ENCODE results near the gene CNTNAP1.
A peak's percentile ranks its signal among the peaks of the same experiment; 100 is the strongest.

CNTNAP1 gene

DNA sequence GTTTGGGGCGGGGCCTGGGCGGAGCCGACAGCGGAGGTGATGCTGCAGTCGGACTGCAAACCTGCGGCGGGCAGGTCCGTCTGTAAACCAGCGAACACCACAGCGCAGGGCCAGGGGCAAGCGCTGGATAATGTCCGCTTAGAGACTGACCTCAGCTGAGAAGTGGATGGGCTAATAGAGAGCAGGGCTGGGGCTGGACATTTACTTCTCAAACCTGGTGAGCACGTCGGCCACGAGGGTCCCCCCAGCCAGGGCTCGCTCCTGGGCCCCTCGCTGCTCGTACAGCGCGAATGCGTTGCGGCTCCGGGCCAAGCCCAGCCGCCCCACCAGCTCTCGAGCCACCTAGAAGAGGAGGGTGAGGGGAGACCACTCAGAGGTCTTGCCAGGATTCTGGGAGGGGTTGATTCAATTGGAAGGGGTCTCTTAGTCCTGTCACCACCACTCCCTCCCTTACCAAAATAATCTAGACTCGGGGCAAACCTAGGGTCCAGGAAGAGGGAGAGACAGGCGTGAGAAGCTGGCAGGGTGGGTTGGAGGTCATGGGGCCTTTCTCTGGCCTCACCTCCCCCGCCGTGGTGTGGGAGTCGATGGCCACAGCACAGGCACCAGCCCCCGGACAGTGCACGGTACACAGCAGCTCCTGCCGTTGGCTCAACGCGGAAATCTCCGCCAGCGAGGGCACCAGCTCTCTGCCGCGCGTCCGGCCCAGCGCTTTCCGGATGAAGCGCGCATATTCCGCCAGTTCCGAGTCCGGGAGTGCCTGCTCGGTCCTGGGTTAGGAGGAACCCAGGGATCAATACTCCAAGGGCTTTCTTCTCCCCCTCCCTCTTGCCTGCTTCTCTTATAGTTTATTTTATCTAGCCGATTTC, 11.3 kb upstream of the CNTNAP1 start:
- DNase-seq: no peak

DNA sequence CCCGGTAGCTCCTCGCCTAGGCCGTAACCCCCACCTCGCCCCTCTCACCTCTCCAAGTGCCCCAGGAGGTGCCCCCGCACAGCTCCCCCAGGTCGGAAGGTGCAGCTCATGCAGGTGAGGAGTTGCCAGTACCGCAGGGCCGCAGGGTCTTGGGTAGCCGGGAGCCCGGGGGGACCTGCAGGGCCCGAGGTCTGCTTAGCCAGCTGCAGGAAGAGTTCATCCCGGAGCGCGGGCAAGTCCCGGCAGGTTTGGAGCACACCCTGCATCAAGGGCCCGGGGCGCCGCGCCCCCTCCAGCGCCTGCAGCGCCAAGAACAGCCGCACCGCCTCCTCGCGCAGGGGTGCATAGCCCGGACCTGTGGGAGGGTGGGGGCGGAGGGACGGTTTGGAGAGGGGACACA, 10.3 kb upstream of the CNTNAP1 start:
- DNase-seq: no peak

DNA sequence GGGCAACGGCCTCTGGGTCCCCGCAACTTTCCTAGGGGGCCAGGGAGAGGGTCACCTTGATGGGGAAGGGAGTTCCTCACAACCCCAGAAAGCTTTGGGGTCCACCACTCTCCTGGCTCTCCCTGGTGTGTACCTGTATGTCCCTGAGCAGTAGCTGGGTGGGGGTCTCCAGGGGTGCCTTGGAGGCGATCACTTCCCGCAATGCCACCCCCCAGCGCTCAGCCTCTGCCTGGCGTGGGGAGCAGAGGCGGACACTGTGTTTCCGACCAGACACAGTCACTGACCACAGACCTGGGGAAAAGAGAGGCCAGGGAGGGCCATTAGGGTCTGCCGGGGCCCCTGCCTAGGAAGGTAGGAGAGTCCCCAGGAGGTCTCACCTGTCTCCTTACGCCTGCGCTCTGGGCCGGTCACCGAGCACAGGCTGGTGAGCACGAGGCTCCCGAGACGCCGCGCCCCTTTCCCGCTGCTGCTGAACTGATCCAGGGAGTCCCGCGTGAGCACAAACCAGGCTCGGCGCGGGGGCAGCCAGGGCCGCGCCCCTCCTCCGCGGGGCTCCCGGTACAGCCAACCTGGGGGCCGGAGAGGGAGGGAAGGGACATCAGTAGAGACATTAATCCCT, 9.0 kb upstream of the CNTNAP1 start:
- no peak for DNase-seq

- peak in 1 of 2 donors; percentile 45 for DNase-seq
Observed at GRCh38 chr17:42673885-42674754, 8.2 kb upstream of the CNTNAP1 start.

- no peak for DNase-seq
Observed at GRCh38 chr17:42674755-42675347, 7.5 kb upstream of the CNTNAP1 start.

DNA sequence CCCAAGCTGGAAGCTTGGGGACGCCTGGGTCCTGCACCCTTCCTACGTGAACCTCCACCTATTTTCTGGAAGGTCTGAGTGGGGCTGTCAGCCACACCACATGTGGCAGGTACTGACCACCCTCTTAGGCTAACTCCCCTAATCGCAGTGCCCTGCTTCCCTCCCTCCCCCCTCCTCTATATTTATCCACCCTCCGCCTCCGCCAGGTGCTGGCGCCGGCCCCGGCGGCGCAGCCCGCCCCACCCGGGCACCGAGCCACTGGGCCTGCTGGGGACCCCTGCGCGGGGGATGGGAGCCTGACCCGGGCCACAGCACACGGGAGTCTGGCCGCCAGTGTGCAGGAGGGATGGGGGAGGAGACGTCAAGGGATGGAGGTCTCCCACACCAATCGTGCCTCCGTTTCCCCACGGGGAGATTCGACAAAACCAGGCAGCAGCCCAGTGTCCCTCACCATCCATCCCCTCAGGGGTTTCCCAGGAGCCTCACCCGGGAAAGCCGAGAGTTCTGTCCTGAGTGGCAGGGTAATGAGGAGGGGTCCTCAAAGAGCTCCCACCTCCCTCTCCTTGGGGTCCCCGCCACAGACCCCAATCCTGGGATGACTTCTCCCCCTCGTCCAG, 6.9 kb upstream of the CNTNAP1 start:
- no peak for DNase-seq

- no peak for DNase-seq
Observed at GRCh38 chr17:42675965-42676423, 6.3 kb upstream of the CNTNAP1 start.

DNA sequence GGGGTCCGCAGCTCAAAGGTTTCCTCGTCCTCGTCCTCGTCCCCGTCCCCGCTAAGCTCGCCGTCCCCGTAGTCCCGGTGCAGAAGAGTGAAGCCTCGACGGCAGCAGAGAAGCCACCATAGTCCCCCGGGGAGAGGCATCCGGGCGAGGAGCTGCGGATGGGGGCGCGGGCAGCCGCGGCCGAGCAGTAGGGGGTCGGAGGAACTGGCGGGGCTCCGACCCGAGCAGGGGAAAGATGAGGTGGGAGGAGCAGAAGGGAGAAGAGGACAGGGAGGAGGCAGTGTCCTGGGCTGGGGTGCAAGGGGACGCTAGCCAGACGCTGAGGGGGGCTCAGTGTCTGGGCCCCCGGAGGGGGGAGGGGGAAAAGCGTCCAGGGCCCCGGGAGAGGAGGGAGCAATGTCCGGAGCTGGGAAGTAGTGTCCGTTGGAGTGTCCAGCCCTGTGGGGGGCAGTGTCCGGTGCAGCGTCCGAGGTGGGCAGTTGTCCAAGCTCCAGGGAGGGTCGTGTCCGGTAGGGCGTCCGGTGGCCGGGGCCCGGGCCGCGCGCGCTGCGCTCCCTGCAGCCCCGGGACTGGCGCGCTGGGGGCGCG, 5.8 kb upstream of the CNTNAP1 start, which contains the start of gene PLEKHH3:
Gene PLEKHH3, minus strand, starts transcription at position 571 of the 588 bp plus-strand sequence. Its CDS starts 431 bp downstream, at position 140.
- no peak for DNase-seq

DNA sequence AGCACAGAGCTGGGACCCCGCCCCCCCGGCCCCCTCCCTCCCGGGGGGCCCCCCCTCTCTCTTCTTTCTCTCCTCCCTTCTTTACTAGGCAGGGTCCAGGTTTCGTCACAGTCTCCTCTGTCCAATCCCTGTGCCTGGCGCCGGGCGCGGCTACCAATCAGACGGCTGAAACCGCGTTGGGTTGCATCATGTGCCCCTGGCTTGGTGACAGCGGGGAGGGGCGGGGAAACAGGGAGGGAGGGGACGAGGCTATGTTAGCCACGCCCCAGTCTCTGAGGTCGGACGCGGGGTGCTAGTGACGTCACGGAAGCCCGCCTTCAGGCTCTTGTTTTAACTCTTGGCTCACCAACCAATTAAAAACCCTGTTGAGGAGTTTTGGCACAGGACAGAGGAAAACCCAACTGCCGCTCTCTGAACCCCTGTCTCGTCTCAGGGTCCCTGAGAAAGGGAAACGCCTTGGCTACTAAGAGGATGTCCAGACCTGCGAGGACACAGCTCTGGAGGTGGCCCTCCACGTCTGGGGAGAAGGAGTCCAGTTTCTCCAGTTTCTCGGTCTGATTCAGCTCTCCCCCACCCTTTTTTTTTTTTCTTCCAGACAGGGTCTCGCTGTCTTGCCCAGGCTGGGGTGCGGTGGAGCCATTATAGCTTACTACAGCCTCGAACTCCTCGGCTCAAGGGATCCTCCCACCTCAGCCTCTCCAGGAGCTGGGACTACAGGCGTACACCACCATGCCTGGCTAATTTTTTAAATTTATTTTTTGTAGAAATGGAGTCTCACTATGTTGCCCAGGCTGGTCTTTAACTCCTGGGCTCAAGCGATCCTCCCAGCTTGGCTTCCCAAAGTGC, 5.1 kb upstream of the CNTNAP1 start:
- DNase-seq: peak; percentile 95

DNA sequence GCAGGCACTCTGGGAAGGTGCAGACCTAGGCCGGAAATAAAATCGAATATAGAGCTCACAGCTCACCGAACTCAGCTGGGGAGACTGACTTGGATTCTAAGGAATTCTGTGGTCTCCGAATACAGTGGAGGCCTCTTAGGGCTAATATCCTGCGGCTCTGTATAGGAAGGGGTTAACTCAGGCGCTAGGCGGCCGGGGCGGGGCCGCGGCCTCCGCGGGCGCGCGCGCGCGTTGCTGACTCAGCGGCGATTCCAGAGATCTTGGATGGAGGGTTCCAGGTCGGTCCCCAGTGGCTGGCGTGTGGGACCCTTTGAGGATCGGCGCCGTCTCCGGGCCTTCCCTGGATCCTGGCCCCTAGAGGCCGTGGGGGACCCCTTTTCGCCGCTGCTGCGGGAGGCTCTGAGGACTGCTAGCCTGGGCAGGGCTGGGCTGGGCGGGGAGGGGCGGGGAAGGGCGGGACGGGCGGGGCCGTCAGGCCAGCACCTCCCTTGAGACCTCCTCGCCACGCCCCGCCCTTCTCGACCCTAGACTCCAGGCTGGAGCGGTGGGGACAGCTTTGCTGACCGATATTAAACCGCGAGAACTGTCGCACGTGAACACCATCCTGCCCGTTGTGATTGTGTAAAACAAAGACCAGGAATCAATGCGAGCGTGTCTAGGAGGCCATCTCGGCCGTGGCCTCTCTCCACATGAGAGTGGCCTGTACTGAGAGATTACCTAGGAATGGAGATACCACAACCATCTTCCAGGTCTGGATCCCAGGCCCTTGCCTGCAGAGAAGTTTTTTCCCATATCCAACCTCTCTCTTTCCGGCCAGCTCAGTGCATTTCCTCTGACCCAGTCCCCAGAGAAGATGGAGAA, 4.2 kb upstream of the CNTNAP1 start:
- peak; percentile 25 to 76 for DNase-seq

DNA sequence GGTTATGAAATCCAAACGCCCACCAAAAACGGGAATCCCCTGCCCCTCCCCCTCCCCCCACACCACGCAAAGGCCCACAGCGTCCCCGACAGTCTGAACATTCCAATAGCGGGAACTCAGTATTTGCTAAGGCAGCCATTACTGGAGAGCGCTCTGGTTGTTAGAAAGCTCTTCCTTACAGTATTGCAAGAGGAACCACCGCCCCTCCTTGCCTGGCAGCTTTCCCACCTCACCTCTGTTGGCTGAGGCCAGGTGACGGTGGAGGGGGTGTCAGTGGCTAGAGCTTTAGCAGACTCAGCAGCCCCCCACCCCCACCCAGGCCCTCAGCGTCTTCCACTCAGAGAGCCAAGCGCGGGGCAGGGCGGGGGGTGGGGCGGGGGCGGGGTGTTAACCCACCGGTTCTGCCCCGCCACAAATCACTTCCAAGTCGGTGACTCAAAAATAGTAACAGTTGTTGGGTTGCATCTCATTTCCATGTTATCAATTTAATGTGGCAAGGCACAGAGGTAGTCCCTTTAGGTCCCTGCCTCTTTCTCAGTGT, 3.3 kb upstream of the CNTNAP1 start:
- no peak for DNase-seq

DNA sequence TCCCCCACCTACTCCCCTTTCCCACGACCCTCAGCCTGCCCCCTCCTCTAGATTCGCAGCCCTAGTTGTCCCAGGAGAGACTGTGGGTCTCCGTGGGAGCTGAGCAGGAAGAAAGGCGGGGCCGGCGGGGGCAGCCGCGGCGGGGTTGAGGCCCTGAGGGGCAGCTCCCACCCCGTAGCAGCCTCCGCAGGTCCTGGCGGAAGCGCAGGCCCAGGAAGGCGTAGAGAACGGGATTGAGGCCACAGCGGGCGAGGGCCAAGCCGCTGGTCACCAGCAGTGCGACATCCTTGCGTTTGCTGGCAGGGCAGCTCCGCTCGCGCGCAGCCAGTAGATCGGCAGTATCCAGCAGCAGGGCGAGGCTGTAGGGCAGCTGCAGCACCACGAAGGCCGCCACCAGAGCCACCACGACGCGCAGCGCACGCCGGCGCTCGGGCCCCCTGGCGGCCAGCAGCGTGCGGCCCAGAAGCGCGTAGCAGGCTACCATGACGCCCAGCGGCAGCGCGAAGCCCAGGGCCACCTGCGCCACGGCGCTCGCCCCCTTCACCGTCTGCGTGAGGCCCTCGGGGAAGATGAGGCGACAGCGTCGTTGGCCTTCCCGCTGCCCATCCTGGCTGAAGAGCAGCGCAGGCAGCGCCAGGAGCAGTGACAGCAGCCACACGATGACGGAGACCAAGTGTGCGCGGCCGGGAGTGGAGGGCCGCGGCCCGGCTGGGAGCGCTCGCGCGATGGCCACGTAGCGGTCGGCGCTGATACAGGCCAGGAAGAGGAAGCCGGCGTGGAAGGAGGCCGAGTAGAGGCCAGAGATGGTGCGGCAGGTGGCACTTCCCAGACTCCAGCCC, 2.6 kb upstream of the CNTNAP1 start:
- peak; percentile 51 to 75 for DNase-seq

DNA sequence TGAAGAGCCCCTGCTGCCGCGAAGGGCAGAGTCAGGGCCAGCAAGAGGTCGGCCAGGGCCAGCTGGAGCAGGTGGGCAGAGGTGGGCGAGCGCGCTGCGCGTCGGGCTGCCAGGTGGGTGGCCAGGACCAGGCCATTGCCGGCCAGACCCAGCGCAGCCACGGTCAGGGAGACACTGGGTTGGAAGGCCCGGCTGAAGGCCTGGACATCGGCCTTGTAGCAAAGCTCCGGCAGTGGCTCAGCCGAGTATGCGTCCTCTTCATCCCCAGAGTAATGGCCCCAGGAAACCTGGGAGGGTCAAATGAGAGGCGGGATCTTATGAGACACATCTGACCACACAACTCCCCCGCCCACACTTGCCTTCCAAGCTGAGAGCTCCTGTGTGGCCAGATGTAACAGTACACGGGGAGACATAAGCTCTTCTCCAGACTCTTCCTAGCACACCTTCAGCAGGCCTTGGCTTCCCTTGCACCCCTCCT, 2.0 kb upstream of the CNTNAP1 start:
- no peak for DNase-seq

DNA sequence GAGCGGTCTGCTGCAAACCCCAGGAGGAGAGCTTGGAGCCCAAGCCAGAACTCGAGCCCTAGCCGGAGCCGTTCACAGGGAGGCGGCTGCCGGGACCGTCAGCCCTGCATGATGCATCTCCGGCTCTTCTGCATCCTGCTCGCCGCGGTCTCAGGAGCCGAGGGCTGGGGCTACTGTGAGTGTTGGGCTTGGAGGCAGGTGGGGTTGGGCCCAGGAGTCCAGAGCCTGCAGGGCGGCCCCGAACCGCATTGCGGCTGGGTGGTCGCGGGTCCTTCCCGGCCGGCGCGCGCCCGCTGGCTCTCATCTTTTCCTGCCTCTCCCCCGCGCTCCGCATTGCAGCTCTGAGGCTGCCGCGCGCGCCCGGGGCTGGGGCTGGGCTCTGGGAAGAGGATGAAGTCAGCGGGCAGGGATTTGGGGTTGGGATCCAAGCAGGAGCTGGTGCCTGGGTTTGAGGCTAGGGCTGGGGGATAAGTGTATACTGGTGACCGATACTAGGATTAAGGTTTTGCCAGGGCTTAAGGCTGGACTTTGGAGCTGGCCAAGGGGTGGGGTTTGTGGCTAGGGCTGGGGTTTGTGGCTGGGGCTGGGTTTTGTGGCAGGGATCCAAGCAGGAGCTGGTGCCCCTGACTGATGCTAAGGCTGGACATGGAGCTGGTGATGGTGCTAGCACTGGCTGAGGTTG, 532 bp downstream of the CNTNAP1 start:
- DNase-seq: no peak

GRCh38 chr17:42683407-42684034, 1.2 kb downstream of the CNTNAP1 start:
- no peak for DNase-seq

- DNase-seq: no peak
Observed at GRCh38 chr17:42684929-42685556, 2.7 kb downstream of the CNTNAP1 start.

- DNase-seq: no peak
Observed at GRCh38 chr17:42685831-42686230, 3.5 kb downstream of the CNTNAP1 start.
